GM12872 (cell line): ENCODE measurements around the gene GRIK2.

Source experiments
- TF ChIP-seq, protein P1 (sequence below): IDR thresholded peaks from 3 replicates; pipeline ENCODE4 v1.5.1; 2011; ENCODE audit warnings: low read depth, mild to moderate bottlenecking, low read length, moderate library complexity; ENCODE audit not compliant: insufficient read depth

The GRIK2 gene

DNA sequence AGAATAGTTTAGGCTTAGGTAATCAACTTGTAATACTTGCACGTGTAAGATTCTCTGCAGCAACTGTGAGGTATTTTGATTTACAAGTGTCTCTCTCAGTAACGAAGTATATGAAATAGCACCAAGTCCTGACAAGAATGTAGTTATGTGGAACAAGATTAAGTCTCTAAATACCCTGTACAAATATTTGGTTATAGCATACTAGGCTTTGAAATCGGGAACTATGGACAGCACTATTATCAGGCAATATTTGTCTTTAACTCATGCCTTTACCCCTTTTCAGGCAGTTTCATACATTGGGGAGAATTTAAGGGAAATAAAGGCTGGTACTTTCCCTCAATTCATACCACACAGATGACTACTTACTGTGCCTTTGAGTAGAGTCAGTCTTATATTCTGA, 93.2 kb downstream of the GRIK2 start:
- TF ChIP-seq, protein P1, sequence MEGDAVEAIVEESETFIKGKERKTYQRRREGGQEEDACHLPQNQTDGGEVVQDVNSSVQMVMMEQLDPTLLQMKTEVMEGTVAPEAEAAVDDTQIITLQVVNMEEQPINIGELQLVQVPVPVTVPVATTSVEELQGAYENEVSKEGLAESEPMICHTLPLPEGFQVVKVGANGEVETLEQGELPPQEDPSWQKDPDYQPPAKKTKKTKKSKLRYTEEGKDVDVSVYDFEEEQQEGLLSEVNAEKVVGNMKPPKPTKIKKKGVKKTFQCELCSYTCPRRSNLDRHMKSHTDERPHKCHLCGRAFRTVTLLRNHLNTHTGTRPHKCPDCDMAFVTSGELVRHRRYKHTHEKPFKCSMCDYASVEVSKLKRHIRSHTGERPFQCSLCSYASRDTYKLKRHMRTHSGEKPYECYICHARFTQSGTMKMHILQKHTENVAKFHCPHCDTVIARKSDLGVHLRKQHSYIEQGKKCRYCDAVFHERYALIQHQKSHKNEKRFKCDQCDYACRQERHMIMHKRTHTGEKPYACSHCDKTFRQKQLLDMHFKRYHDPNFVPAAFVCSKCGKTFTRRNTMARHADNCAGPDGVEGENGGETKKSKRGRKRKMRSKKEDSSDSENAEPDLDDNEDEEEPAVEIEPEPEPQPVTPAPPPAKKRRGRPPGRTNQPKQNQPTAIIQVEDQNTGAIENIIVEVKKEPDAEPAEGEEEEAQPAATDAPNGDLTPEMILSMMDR = no peak

DNA sequence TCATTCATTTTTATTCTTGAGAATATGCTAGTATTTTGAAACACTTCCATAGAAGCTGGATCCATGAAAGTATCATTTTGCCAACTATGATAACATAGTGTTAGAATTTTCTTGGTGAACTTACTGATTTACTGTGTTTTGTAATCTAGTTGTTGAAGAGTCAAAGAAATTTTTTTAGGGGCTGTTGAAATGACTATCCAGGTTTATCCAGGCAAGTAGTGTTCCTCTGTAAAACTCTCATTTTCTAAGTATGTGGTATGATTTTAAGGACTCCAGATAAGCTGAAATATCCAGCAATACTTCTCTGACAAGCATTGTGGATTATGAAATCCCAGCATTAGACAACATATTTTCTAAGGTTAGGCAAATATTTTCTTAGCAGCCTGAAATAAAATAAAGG, 95.9 kb downstream of the GRIK2 start:
- TF ChIP-seq, protein P1 = no peak

DNA sequence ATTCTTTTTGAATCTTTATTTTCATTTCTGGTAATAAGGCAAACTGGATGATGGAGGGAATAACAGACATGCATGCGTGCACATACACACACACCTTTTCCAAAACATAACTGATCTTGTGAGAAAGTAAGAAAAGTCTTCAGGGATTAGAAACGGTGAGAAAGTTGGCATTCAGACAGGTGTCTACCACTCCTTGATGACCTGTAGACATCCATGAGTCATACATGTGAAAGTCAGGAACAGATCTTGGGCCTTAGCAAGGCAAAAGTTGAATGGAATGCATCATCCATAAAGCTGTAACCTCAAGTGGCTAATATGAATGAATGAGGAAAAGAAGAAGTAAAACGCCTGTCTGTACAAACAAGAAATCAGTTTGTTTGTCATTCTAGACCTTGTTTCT, 97.3 kb downstream of the GRIK2 start:
- TF ChIP-seq, protein P1 = no peak

DNA sequence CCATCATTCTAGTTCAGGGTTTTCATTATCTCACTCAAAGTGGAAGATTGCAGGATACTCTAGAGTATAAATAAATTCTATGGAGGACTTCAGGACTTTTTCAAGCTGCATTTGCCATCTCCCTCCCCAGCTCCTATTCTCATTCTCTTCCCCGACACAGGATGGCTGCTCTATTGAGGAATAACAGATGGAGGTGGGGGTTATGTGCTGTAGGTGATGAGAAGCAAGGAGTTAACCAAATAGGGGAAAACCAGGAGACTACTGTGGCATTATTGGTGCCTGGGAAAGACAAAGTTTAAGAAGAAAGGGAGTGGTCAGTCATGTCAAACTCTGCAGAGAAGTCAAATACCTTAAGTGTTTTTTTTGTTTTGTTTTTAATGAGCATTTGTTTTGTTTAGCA, 109.3 kb downstream of the GRIK2 start:
- TF ChIP-seq, protein P1 = no peak

DNA sequence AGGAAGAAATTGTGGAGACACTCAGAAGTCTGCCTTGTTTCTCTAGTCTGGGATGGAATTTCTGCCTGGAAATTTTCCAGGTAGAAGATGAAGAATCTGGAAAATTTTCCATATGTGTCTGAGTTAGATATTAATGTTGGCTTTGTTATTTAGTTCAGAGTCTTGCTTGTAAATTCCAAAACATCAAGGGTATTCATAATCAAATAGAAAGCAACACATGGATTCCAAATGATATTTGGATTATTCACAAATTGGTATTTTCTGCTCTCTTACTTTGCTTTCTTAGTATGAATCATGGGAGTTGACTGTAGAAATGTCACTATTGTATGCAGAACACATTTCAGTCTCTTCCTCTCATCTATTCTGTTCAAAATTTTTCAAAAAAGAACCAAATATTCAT, 116.0 kb downstream of the GRIK2 start:
- TF ChIP-seq, protein P1 = no peak

DNA sequence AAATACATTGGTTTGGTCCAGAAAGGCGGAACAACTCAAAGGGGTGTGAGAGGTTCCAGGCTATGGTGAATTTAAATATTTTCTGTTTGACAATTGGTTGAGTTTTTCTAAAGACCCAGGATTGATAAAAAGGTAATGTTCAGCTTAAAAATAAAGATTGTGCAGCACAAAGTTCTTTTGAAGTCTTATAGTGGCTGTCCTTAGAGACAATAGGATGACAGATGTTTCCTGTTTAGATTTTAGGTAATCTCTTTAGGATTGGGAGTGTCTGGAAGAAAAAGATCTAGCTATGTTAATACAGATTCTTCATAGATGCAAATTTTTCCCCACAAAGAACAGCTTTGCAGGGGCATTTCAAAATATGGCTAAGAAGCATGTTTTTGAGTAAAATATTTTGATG, 119.7 kb downstream of the GRIK2 start:
- TF ChIP-seq, protein P1 = no peak

DNA sequence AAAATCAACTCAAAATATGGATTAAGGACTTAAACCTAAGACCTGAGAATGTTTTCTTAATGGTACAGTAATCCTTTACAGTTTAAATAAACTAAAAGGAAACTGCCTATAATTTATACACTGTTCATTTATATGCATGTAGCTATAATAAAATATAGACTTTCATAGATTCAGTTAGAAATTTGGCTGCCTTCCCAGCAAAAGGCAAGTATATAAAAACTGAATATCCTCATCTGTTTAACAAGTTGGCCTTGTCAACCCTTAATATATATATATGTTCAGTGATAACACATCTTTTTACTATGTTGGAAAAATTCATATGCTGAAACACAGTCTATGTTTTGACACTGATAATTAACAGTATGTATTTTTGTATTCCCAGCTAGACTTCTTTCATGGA, 123.1 kb downstream of the GRIK2 start:
- TF ChIP-seq, protein P1 = no peak

DNA sequence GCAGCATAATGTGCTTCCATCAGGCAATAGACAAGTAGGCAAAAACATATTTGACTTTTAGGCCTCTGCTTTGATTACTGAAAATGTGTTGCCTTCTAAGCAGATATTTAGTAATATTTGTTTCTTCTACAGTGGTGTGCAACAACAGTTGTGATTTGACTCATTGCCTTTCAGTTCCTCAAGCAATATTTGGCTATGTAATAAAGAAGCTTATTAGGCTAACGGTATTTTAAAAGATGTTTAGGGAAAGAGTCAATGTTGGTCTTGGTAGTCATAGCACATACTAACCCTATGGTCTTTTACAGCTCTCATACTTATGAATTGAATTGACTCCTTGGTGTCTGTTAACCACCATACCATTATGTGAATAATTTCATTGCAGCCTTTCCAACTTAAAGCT, 124.1 kb downstream of the GRIK2 start:
- TF ChIP-seq, protein P1 = no peak
